ENCODE data around the gene XYLT2.

XYLT2 gene

DNA sequence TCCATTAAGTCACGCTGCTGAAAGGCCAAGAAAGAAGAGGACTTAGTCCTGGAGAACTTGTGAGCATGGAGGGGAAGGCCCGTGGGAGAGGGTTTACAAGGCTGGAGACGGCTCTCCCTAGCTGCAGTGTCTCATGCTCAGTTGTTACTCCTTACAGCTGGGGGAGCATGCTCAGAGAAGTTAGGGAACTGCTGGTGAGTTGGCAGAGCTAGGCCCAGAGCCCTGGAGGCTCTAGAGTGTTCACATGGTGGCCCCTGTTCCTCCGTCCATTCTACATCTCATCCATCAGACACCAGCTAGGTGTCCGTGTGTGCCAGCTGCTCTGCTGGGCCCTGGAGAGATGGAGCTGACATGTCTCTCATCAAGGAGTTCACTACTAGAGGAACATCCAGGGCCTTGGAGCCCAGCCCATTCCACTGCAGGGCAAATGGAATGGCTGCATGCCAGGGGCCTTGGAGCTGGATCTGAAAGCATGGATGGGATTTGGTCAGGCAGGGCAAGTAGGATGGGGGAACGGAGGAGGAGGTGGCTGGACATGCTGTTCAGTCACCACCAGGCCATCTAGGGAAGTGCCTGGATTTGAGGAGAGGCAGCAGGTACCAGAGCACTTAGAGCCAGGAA is 6.3 kb downstream of the XYLT2 start:
- TF ChIP-seq POLR2AphosphoS5 (IDR thresholded peaks at IDR 0.05; ENCODE audit: low read depth) (peak; percentile 5; the same call in 1 of the 2 replicates), SPI1 (IDR thresholded peaks at IDR 0.05; ENCODE audit: borderline replicate concordance, low read depth) (no peak)
- Histone ChIP-seq H3K27me3 (ENCODE audit: insufficient read depth, poor library complexity, severe bottlenecking) (no peaks in the 10 kb centered on the region), H3K4me3 (replicated peaks; ENCODE audit: insufficient read depth, low read length) (no peak overlapping the region), H3K27ac (replicated peaks) (no peak overlapping the region)
- DNase-seq (ENCODE audit: low read depth in 1 of 2, low spot score in 1 of 2): no peak

DNA sequence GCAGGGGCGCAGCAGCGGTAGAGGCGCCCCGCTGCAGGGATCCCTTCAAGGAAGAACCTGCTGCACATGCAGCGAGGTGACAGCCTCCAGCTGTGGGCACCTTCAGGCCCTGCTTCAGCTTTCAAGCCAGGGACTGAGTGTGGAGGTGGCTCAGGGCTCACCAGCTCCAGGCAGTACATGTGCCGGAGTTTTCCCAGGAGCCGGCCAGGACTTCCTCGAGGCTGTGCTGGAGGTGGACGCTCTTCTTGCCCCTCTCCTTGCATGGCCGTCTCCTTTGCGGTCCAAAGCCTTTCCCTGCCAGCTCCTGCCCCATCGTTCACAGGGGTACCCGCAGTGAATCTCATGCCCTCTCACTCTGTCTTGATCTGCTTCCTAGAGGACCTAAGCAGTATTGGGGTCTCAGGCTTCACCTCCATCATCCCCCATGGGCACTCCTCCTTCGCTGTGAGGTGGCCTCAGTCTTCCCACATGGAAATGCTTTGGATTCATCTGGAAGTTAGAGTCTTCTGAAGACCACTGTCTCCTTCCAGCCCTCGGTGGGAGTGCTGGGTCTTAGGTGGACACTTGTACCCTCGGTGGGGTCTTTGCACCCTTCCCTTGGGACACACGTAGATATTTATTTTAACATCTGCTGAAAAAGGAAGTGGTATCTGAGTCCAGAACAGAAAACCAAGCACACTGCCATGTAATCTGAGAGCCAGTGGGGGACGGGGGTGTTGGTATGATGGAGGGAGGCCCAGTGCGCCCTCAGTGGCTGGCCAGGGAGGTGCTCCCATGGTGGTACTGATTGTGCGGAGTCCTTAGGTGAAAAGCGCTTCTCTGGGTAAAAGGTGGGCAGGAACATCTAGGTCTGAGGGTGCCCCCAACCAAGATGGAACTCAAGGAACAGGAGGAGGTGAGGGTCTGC is 7.0 kb downstream of the XYLT2 start:
- Histone ChIP-seq H3K27me3 (ENCODE audit: insufficient read depth, poor library complexity, severe bottlenecking) (no peaks in the 10 kb centered on the region), H3K27ac (replicated peaks) (no peak overlapping the region), H3K4me3 (replicated peaks; ENCODE audit: insufficient read depth, low read length) (no peak overlapping the region)
- no peak for DNase-seq (ENCODE audit: low read depth in 1 of 2, low spot score in 1 of 2)
- TF ChIP-seq, protein P1, sequence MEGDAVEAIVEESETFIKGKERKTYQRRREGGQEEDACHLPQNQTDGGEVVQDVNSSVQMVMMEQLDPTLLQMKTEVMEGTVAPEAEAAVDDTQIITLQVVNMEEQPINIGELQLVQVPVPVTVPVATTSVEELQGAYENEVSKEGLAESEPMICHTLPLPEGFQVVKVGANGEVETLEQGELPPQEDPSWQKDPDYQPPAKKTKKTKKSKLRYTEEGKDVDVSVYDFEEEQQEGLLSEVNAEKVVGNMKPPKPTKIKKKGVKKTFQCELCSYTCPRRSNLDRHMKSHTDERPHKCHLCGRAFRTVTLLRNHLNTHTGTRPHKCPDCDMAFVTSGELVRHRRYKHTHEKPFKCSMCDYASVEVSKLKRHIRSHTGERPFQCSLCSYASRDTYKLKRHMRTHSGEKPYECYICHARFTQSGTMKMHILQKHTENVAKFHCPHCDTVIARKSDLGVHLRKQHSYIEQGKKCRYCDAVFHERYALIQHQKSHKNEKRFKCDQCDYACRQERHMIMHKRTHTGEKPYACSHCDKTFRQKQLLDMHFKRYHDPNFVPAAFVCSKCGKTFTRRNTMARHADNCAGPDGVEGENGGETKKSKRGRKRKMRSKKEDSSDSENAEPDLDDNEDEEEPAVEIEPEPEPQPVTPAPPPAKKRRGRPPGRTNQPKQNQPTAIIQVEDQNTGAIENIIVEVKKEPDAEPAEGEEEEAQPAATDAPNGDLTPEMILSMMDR (IDR thresholded peaks at IDR 0.05; ENCODE audit: insufficient read depth, low read length): no peak
- TF ChIP-seq POLR2AphosphoS5 (IDR thresholded peaks at IDR 0.05; ENCODE audit: low read depth): 0 out of 2 replicates have a peak, but pooled peaks have one; percentile 9
- no peak for TF ChIP-seq GABPA (IDR thresholded peaks at IDR 0.05; ENCODE audit: low read depth)

DNA sequence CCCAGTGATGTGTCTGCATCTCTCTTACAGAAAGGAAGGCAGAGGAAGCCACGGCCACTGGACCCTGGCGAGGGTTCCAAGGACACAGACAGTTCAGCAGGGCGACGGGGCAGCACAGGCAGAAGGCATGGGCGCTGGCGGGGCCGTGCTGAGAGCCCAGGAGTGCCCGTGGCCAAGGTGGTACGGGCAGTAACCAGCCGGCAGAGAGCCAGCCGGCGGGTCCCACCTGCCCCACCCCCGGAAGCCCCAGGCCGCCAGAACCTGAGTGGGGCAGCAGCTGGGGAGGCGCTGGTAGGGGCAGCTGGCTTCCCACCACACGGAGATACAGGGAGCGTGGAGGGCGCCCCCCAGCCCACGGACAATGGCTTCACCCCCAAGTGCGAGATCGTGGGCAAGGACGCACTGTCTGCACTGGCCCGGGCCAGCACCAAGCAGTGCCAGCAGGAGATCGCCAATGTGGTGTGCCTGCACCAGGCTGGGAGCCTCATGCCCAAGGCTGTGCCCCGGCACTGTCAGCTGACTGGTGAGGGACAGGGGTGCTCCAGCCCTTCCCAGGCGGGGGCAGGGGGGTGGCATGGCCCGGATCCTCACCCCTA is 7.8 kb downstream of the XYLT2 start:
- no peak for TF ChIP-seq SPI1 (IDR thresholded peaks at IDR 0.05; ENCODE audit: borderline replicate concordance, low read depth)
- TF ChIP-seq, protein P1 (IDR thresholded peaks at IDR 0.05; ENCODE audit: insufficient read depth, low read length): no peak
- no peak for TF ChIP-seq POLR2AphosphoS5 (IDR thresholded peaks at IDR 0.05; ENCODE audit: low read depth)
- TF ChIP-seq, protein P2, sequence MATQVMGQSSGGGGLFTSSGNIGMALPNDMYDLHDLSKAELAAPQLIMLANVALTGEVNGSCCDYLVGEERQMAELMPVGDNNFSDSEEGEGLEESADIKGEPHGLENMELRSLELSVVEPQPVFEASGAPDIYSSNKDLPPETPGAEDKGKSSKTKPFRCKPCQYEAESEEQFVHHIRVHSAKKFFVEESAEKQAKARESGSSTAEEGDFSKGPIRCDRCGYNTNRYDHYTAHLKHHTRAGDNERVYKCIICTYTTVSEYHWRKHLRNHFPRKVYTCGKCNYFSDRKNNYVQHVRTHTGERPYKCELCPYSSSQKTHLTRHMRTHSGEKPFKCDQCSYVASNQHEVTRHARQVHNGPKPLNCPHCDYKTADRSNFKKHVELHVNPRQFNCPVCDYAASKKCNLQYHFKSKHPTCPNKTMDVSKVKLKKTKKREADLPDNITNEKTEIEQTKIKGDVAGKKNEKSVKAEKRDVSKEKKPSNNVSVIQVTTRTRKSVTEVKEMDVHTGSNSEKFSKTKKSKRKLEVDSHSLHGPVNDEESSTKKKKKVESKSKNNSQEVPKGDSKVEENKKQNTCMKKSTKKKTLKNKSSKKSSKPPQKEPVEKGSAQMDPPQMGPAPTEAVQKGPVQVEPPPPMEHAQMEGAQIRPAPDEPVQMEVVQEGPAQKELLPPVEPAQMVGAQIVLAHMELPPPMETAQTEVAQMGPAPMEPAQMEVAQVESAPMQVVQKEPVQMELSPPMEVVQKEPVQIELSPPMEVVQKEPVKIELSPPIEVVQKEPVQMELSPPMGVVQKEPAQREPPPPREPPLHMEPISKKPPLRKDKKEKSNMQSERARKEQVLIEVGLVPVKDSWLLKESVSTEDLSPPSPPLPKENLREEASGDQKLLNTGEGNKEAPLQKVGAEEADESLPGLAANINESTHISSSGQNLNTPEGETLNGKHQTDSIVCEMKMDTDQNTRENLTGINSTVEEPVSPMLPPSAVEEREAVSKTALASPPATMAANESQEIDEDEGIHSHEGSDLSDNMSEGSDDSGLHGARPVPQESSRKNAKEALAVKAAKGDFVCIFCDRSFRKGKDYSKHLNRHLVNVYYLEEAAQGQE (IDR thresholded peaks at IDR 0.05; ENCODE audit: insufficient replicate concordance, low read depth): no peak
- TF ChIP-seq GABPA (IDR thresholded peaks at IDR 0.05; ENCODE audit: low read depth): no peak
- Histone ChIP-seq H3K27me3 (ENCODE audit: insufficient read depth, poor library complexity, severe bottlenecking) (no peaks in the 10 kb centered on the region), H3K27ac (replicated peaks) (no peak overlapping the region), H3K4me3 (replicated peaks; ENCODE audit: insufficient read depth, low read length) (no peak overlapping the region)
- DNase-seq (ENCODE audit: low read depth in 1 of 2, low spot score in 1 of 2): no peak

DNA sequence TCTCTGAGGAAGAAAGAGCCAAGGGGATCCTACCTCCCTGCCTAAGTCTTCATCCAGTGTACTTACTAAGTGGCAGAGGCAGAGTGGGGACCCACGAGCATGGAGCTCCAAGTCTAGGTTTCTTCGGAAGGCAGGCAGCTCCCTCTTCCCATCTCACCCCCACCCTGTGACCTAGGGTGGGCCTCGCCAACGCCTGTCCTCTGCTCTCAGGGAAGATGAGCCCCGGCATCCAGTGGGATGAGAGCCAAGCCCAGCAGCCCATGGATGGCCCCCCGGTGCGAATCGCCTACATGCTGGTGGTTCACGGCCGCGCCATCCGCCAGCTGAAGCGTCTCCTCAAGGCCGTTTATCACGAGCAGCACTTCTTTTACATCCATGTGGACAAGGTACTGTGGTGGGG is 8.3 kb downstream of the XYLT2 start:
- no peak for DNase-seq (ENCODE audit: low read depth in 1 of 2, low spot score in 1 of 2)

DNA sequence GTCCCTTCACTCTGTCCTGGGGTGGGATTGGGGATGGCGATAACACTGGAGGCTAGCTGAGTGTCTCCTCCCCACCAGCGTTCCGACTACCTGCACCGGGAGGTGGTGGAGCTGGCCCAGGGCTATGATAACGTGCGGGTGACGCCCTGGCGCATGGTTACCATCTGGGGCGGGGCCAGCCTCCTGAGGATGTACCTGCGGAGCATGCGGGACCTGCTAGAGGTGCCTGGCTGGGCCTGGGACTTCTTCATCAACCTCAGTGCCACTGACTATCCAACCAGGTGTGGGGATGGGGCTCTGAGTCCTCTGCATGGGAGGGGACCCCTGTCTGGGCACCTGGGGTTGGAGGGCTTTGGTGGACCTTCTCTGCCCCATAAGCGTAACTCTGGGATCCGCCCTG is 8.8 kb downstream of the XYLT2 start:
- DNase-seq (ENCODE audit: low read depth in 1 of 2, low spot score in 1 of 2): no peak
- no peak overlapping the region for H3K4me3 ChIP-seq (replicated peaks; ENCODE audit: insufficient read depth, low read length)
- TF ChIP-seq, protein P1 (IDR thresholded peaks at IDR 0.05; ENCODE audit: insufficient read depth, low read length): no peak
- TF ChIP-seq SPI1 (IDR thresholded peaks at IDR 0.05; ENCODE audit: borderline replicate concordance, low read depth): no peak
- TF ChIP-seq POLR2AphosphoS5 (IDR thresholded peaks at IDR 0.05; ENCODE audit: low read depth): no peak; the same call in 1 of the 2 replicates
- no peak for TF ChIP-seq GABPA (IDR thresholded peaks at IDR 0.05; ENCODE audit: low read depth)
- TF ChIP-seq, protein P2 (IDR thresholded peaks at IDR 0.05; ENCODE audit: insufficient replicate concordance, low read depth): no peak
- no peaks in the 10 kb centered on the region for H3K27me3 ChIP-seq (ENCODE audit: insufficient read depth, poor library complexity, severe bottlenecking)
- H3K27ac ChIP-seq (replicated peaks): no peak overlapping the region

More for the DNA sequence above, 8.3 kb downstream of the XYLT2 start:
- H3K4me3 ChIP-seq (replicated peaks; ENCODE audit: insufficient read depth, low read length): no peak overlapping the region
- no peaks in the 10 kb centered on the region for H3K27me3 ChIP-seq (ENCODE audit: insufficient read depth, poor library complexity, severe bottlenecking)
- TF ChIP-seq GABPA (IDR thresholded peaks at IDR 0.05; ENCODE audit: low read depth): no peak
- no peak overlapping the region for H3K27ac ChIP-seq (replicated peaks)

Measured in HL-60 (cell line).